HG02981 (cell line): Measurements from ENCODE around the gene SLCO3A1.
"Not testable (repeated sequence)": the region's sequence is repeated elsewhere in the genome, so short reads cannot be mapped to it uniquely, and the experiment has no call there.

Source experiments
- ATAC-seq: cut with Tn5 transposase; IDR thresholded peaks from one replicate; pipeline ENCODE4 v1.9.1; 2021; ENCODE audit warnings: mild to moderate bottlenecking, moderate library complexity; ENCODE audit not compliant: unreplicated experiment

The SLCO3A1 gene

GRCh38 chr15:92059036-92059970, 205.8 kb downstream of the SLCO3A1 start:
- no peak for ATAC-seq

GRCh38 chr15:92059971-92060311, 206.4 kb downstream of the SLCO3A1 start:
- ATAC-seq, result not testable (repeated sequence)

DNA sequence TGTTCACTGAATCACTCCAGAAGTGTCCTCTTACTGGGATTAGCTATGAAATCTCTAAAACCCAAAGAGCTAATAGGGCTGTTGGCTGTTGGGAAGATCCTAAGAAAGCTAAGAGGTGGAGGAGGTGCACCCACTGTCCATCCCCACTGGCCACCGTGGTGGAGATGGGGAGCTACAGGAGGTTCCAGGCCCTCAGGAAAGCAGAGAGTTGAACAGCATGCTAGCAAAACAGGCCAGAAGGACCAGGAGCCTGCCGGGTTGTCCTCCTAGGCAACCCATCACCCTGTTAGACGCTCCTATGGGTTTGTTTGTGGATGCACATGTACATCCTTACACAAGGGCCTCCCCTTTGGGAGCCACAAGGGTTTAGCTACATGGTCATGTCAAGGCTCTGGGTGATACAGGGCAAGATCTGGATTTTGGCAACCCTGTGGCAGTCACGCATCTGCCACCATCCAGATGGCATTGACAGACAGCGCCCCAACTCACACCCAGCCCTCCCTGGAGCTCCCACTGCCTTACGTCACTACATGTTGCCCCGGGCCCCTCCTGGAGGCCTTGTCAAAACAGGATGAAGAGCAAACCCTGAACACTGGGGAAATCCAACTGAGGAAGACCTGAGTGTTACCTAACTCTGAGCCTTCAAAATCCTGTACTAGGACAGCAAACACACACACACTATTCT, 208.1 kb downstream of the SLCO3A1 start:
- ATAC-seq, result no peak

- no peak for ATAC-seq
Observed at GRCh38 chr15:92062505-92062904, 209.0 kb downstream of the SLCO3A1 start.

GRCh38 chr15:92068121-92068520, 214.6 kb downstream of the SLCO3A1 start:
- ATAC-seq, result peak; percentile 45

DNA sequence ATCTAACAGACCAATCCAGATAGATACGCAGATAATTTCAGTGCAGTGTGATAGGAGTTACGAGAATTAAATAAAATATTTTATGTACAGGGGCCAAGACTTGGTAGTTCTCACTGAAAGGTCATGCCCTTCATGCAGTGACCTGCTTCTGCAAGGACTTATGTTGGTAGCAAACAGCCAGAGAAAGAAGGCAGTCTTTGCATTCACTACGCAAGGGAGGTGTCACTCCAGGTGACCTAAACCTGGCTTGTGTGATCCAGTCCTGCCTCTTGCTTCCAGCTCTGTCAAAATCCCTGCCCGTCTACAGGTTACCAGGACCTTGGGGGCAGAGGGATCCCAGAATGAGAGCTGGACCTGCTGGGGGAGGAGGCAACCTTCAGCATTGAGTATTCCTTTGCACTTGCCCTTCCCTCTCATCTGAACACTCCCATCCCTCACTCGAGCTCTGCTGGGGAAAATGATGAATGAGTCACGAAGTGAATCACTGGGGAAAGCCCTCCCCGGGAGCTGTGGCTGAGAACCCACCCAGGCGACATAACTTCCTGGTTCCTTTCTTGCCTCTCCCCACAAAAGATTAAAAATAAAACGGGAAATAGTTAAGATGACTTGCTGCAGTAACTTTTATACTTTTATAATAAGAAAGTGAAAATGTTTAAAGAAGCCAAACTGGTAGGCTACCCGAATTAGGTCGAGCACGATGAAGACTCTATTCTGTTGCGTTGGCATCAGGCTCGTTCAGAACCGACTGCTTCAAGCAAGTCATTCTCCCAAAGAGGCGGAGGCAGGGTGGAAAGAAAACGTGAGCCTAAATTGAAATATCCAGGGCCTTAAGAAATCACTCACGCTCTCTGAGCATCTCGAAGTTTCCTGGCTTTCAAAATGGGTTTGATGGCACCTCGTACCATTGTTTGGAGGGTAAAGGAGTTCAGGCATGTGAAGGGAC, 216.1 kb downstream of the SLCO3A1 start:
- peak; percentile 50 for ATAC-seq

- not testable (repeated sequence) for ATAC-seq
Observed at GRCh38 chr15:92070251-92070650, 216.7 kb downstream of the SLCO3A1 start.

GRCh38 chr15:92071045-92071634, 217.6 kb downstream of the SLCO3A1 start:
- ATAC-seq, result no peak

DNA sequence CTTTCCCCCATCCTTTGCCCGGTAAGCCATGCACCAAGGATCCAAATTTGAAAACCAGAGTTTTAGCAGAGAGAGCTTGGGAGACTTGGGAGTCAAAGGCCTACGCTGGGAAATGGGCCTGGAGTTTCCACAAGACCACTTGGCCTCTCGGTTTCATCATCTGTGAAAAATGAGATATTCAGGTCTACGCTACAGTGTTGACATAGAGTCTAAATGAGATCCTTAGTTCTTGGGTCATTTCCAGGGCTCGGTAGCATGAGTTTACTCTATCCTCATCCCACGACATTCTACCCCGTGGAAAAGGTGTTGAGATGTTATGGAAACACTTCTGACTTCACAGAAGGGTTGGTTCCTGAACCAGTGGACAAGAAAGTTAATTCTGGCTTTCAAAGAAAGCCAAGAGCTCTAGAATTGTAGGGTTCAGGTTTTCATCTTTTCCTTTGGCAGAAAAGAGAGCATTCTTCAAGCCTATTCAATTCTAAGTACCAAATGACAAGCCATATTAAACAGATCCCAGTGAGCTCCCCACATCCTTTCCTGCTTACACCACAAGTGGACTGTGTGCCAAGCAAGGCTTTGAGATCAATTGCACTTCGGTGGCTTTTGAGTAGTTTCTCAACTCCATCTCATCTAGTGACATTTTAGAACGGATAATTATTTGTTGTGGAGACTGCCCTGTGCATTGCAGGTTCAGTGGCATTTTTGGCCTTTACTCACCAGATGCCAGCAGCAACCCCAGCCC, 219.7 kb downstream of the SLCO3A1 start:
- ATAC-seq, result no peak

DNA sequence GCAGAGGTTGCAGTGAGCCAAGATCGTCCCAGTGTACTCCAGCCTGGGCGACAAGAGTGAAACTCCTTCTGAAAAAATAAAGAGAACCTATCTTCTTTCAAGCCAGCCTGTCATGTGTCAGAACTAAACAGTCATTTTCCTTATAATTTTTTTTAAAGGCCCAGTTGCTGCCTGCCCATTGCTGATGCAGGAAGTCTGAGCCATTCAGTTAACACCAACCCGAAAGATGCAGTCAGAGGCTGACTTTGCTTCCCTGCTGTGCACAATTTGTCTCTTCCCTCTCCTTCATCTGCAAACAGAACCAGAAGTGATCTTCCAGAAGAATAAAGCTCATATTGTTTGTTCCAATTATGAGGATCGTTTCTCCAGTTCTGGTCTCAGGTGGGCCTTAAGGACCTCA, 220.6 kb downstream of the SLCO3A1 start:
- ATAC-seq, result no peak

DNA sequence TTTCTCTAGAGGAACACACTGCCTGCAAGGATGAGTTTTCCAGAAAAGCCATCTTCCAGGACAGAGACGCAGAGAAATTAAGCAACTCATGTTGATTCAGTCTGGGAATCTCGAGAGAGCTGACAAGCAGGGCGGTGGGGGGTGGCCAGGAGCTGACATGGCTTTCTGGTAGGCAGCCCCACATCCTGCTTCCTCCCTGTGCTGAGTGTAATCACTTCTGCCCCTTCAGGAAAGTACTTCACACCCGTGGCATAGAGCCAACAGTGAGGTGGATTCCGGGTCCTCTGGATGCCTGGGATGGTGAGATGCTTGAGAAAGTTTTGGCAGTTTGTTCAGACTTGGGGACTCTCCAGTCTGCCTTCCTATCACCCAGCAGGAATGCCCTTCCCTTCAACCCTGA, 221.1 kb downstream of the SLCO3A1 start:
- ATAC-seq, result no peak

- no peak for ATAC-seq
Observed at GRCh38 chr15:92075764-92076163, 222.3 kb downstream of the SLCO3A1 start.

DNA sequence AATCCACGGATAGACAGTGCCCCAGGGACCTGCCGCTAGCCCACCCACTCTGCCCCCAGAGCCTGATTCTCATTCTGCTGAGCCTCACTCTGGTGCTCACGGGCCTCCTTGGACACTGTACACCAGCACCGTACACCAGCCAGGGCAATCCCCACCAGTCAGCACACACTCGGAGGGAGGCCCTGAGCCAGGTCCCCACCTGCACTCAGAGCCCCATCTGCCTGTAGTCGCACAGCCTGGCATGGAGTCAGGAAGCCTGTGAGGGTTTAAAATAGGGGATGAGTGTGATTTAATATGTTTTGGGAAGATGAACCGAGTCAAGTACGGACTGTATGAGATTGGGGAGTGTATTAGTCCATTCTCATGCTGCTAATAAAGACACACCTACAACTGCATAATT, 223.0 kb downstream of the SLCO3A1 start:
- no peak for ATAC-seq

DNA sequence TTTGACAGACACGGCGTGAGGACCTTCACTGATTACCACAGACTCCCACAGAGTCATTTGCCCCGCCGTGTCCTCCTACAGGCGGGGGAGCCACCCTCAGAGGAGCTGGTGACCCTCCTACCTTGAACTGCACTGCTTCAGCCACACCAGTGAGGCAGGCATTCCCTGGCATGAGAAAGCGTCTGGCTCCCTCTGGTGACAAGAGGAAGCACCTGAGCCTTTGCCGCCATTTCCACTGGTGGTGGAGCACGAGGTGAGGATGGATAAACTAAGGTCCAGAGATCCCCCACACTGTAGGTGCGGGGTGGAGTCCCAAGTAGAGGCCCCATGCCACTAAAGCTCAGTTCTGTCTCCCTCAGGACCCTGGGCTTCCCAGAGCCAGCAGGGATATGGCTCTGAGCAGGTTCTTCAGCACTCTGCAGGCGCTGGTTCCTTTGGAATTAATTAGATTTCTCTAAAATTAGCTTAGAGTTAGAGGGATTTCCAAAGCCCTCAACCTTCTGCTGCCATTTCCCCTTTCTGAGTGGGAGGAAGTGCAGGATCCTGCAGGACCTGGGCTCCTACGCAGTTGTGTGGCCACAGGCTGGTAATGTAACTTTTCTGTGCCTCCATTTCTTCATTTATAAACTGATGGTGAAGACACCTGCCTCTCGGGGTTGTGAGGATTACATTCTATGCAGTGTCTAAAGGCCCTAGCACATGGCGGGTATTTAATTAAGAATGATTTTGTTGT, 224.0 kb downstream of the SLCO3A1 start:
- peak; percentile 74 for ATAC-seq

- no peak for ATAC-seq
Observed at GRCh38 chr15:92078270-92078669, 224.8 kb downstream of the SLCO3A1 start.

GRCh38 chr15:92079047-92079446, 225.5 kb downstream of the SLCO3A1 start:
- no peak for ATAC-seq

GRCh38 chr15:92079647-92080255, 226.2 kb downstream of the SLCO3A1 start:
- ATAC-seq, result no peak

GRCh38 chr15:92082006-92082843, 228.7 kb downstream of the SLCO3A1 start:
- ATAC-seq, result peak; percentile 48
